Stimulated activated CD4-positive, alpha-beta T cell treated with anti-CD3 and anti-CD28 coated beads, Interleukin-1b, Interleukin-23, amount 100 ng/mL, for 4 hours (primary cell): ENCODE data around the gene CIT.

Experiments
- DNase-seq, 2 donors: peaks; one replicate each; pipeline ENCODE4 v3.0.0-alpha.2; 2020; ENCODE audit warnings: low read depth in 2 of 2

Gene CIT

GRCh38 chr12:119645535-119646059 lies 231.5 kb downstream of the CIT start:
- no peak for DNase-seq

- DNase-seq = no peak
Measured at GRCh38 chr12:119644930-119645329, 232.2 kb downstream of the CIT start.

GRCh38 chr12:119642986-119643385 lies 234.1 kb downstream of the CIT start:
- no peak for DNase-seq
